Calu3 (cell line): ENCODE results near the gene ALG2. TPM values are rescaled to one million over a fixed set of nuclear protein-coding genes. Genes with fewer than 3 reads are reported as not detected.
"Not testable (repeated sequence)": the region's sequence is repeated elsewhere in the genome, so short reads cannot be mapped to it uniquely, and the experiment has no call there.

Experiments
- BruUV-seq: library from RNA; stranded (reverse); fragments of 400-500 nt; replicated peaks from 2 replicates; lab custom pipeline; 2021; lab: Mats Ljungman, UMichigan
- CTCF ChIA-PET: fragments of 300-600 bp; sonication (Branson Sonifier 250); formaldehyde crosslinking; loops from one replicate; lab custom pipeline; 2022; ENCODE audit warnings: antibody characterized with exemption; lab: Charles Lee
- DNase-seq: peaks from one replicate; pipeline ENCODE4 v3.0.0; 2022
- H3K27ac Mint-ChIP-seq: one replicate; pipeline ENCODE4 v1.8.0; 2022; ENCODE audit warnings: mixed read lengths; ENCODE audit not compliant: unreplicated experiment
- H3K27me3 Mint-ChIP-seq: one replicate; pipeline ENCODE4 v1.8.0; 2022; ENCODE audit warnings: mixed read lengths; ENCODE audit not compliant: unreplicated experiment
- H3K36me3 Mint-ChIP-seq: one replicate; pipeline ENCODE4 v1.8.0; 2022; ENCODE audit warnings: mild to moderate bottlenecking, moderate library complexity, mixed read lengths; ENCODE audit not compliant: insufficient read depth, unreplicated experiment
- H3K4me1 Mint-ChIP-seq: one replicate; pipeline ENCODE4 v1.8.0; 2022; ENCODE audit warnings: mild to moderate bottlenecking, low read depth, mixed read lengths; ENCODE audit not compliant: unreplicated experiment
- H3K4me3 Mint-ChIP-seq: one replicate; pipeline ENCODE4 v1.8.0; 2022; ENCODE audit warnings: mild to moderate bottlenecking, low read depth, moderate library complexity, mixed read lengths; ENCODE audit not compliant: unreplicated experiment
- H3K9me3 Mint-ChIP-seq: one replicate; pipeline ENCODE4 v1.8.0; 2022; ENCODE audit warnings: low read depth, mixed read lengths; ENCODE audit not compliant: unreplicated experiment
- intact Hi-C: fragments of 100-400 bp; cut with micrococcal nuclease; formaldehyde crosslinking; loops from one replicate; pipeline ENCODE4 v1.10.0; 2022; ENCODE audit not compliant: unreplicated experiment
- total RNA-seq: library from RNA; stranded (reverse); gene quantifications from 2 replicates; pipeline ENCODE4 v1.2.3, GENCODE V29; 2022
- TF ChIP-seq, protein P1 (sequence below): fragments of 200-600 bp; IDR thresholded peaks from one replicate; pipeline ENCODE4 v1.8.0; 2022; ENCODE audit warnings: antibody characterized with exemption; ENCODE audit not compliant: unreplicated experiment

The ALG2 gene
- total RNA-seq, 1 experiment from 2014 or later: 27.1 TPM

DNA sequence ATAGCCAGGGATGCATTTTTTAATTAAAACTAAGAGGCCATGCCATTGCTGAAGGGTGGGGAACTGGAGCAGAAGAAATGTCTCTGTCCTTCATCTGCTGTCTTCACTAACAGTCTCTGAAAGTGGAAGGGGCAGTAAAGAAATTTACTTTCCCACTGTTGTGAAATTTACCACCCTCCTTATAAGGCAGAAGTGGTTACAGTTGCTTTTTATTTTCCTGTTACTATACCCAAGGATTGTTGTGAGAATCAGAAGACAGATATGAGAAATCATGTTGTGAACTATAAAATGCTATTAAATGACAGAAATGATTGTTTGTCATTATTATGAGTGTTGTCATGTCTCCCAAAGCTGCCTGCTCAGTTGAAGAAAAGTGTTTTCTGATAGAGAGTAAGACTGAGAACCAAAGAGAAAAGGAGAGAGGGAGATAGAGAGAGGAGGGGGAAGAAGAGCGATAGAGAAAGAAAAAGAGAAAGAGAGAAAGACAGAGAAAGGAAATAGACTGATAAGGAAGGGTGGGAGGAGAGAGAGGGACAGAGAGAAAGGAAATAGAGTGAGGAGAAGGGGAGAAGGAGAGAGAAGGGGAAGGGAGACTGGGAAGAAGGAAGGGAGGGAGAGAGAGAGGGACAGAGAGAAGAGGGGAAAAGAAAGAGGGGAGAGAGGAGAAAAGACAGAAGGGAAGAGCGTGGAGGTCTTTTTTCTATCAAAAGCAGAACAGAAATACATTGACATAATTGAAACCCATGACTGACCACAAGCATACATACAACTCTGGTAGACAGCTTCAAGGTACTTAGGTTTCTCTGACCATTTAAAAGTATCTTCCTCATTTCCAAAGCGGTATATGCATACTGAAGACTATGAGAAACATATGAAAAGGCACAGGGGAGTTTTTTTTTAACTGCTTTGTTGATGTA, 22.9 kb upstream of the ALG2 start:
- intact Hi-C loops: no loop called here
- H3K27me3 Mint-ChIP-seq: no peaks in the 10 kb centered on the region
- no TSS peak for BruUV-seq
- CTCF ChIA-PET: no interaction called here
- TF ChIP-seq, protein P1, sequence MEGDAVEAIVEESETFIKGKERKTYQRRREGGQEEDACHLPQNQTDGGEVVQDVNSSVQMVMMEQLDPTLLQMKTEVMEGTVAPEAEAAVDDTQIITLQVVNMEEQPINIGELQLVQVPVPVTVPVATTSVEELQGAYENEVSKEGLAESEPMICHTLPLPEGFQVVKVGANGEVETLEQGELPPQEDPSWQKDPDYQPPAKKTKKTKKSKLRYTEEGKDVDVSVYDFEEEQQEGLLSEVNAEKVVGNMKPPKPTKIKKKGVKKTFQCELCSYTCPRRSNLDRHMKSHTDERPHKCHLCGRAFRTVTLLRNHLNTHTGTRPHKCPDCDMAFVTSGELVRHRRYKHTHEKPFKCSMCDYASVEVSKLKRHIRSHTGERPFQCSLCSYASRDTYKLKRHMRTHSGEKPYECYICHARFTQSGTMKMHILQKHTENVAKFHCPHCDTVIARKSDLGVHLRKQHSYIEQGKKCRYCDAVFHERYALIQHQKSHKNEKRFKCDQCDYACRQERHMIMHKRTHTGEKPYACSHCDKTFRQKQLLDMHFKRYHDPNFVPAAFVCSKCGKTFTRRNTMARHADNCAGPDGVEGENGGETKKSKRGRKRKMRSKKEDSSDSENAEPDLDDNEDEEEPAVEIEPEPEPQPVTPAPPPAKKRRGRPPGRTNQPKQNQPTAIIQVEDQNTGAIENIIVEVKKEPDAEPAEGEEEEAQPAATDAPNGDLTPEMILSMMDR: no peak
- no peak overlapping the region for H3K4me3 Mint-ChIP-seq
- H3K27ac Mint-ChIP-seq: no peak overlapping the region
- H3K36me3 Mint-ChIP-seq: no peaks in the 10 kb centered on the region
- no peaks in the 10 kb centered on the region for H3K4me1 Mint-ChIP-seq
- H3K9me3 Mint-ChIP-seq: no peaks in the 10 kb centered on the region
- DNase-seq: no peak

DNA sequence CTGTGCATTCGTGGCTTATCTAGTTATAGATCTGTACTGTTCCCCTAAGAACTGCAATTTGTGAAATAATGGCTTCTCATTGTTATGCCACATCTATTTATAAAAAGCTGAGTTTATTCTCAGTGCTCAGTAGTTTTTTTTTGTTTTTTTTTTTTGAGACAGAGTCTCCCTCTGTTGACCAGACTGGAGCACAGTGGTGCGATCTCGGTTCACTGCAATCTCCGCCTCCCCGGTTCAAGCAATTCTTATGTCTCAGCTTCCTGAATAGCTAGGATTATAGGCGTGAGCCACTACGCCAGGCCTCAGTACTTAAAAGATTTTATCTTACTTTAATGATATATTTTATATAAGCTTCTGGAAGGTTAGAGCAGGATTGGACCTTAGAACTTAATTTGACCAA, 19.4 kb upstream of the ALG2 start:
- no peak overlapping the region for H3K4me3 Mint-ChIP-seq
- no peaks in the 10 kb centered on the region for H3K36me3 Mint-ChIP-seq
- BruUV-seq: no TSS peak
- no peak overlapping the region for H3K27ac Mint-ChIP-seq
- no peaks in the 10 kb centered on the region for H3K27me3 Mint-ChIP-seq
- intact Hi-C loops: no loop called here
- TF ChIP-seq, protein P1: no peak
- no peaks in the 10 kb centered on the region for H3K9me3 Mint-ChIP-seq
- no peak for DNase-seq
- H3K4me1 Mint-ChIP-seq: no peaks in the 10 kb centered on the region
- CTCF ChIA-PET: no interaction called here

DNA sequence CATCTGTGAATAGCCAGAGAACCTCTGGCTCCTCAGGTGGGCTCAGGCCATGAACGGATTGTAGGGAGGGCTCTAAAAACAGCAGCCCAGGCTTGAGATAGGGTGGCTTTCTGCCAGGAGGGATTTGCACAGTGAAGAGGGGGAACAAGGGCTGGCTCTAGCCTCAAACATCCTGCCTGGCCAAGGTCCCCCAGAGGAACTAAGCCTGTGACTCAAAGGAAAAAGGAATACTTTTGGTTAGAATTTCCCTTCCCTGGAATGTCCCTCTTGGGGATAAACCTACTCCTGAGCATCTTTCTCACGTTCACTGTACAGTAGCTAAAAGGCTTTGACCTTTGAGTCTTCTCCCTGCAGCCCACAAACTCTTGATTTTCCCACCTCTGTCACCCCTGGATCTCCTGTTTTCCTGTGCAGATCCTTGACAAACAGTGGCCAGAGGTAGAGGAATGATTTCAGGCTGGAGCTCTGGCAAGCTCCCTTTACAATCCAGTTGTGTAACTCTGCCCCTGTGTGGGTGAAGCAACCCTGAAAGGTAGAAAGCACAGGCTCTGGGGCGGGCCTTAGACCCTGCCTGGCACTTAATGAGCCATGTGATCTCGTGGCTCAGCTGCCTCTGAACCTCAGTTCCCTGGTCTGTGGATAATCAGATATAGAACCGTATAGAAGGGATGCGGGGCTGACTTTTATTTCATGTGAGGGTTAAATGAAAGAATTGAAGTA, 17.8 kb upstream of the ALG2 start:
- no peak overlapping the region for H3K27ac Mint-ChIP-seq
- H3K9me3 Mint-ChIP-seq: no peaks in the 10 kb centered on the region
- H3K36me3 Mint-ChIP-seq: no peaks in the 10 kb centered on the region
- no TSS peak for BruUV-seq
- intact Hi-C loops: no loop called here
- no peak for DNase-seq
- TF ChIP-seq, protein P1: no peak
- H3K4me3 Mint-ChIP-seq: no peak overlapping the region
- H3K27me3 Mint-ChIP-seq: no peaks in the 10 kb centered on the region
- no peaks in the 10 kb centered on the region for H3K4me1 Mint-ChIP-seq
- CTCF ChIA-PET: no interaction called here

DNA sequence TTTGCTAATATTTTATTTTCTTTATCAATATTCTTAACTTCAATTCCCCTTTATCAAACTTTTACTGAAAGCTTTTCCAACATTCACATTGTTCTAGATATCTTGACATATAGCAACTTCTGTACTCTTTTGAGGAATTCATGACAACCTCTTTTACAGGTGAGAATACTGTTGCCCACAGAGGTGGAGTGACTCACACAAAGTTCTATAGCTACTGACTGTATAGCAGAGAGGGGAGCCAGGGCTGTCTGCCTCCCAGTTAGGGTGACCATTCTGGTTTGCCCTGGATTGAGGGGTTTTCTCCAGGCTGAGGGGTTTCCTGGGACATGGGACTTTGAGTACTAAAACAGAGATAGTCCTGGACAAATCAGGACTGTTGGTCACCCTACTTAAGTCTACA, 16.6 kb upstream of the ALG2 start:
- Mint-ChIP-seq H3K4me1 (no peaks in the 10 kb centered on the region), H3K36me3 (no peaks in the 10 kb centered on the region), H3K9me3 (no peaks in the 10 kb centered on the region), H3K4me3 (no peak overlapping the region), H3K27ac (no peak overlapping the region), H3K27me3 (no peaks in the 10 kb centered on the region)
- TF ChIP-seq, protein P1: no peak
- intact Hi-C loops: no loop called here
- no TSS peak for BruUV-seq
- CTCF ChIA-PET: no interaction called here
- DNase-seq: no peak

DNA sequence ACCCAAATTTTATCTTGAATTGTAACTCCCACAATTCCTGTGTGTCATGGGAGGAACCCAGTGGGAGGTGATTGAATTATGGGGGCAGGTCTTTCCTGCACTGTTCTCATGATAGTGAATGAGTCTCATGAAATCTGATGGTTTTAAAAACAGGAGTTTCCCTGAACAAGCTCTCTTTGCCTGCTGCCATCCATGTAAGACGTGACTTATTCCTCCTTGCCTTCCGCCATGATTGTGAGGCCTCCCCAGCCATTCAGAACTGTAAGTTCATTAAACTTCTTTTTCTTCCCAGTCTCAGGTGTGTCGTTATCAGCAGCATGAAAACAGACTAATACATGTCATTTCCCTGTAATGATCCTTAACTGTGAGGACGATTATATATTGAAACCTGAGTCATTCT, 16.1 kb upstream of the ALG2 start:
- DNase-seq, H3K27ac Mint-ChIP-seq, H3K36me3 Mint-ChIP-seq, CTCF ChIA-PET, H3K27me3 Mint-ChIP-seq, BruUV-seq, H3K4me1 Mint-ChIP-seq, H3K4me3 Mint-ChIP-seq, intact Hi-C loops, H3K9me3 Mint-ChIP-seq: not testable (repeated sequence)
